AG09319 (cell line): ENCODE data around the gene VPS35.

Experiments
- DNase-seq: peaks from one replicate; pipeline ENCODE4 v3.0.0-alpha.2; 2010; ENCODE audit warnings: low read depth; ENCODE audit errors: extremely low read depth
- CTCF ChIP-seq: IDR thresholded peaks from 2 replicates; pipeline ENCODE4 v1.5.1; 2011; ENCODE audit warnings: low read depth, mild to moderate bottlenecking, inconsistent platforms, low read length, moderate library complexity

The VPS35 gene

GRCh38 chr16:46720619-46721018 lies 31.6 kb upstream of the VPS35 start:
- no peak for TF ChIP-seq CTCF
- DNase-seq = no peak

DNA sequence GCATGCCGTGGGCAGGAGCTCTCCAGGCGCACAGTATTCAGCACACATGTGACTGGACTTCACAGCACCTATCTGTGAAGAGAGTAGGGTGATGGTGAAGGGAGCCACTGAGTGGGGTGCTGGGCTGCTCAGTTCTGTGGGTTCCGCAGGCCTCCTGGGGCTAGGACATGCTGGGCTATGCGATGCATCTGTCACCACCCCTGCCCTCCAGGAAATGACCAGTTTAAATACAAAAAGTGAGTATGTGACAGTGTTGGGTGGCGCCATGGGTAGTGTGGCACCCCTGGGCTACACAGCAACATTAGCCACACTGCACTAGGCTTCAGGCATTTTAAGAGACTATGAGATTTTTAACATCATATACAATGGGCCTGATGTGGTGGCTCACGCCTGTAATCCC lies 30.6 kb upstream of the VPS35 start:
- DNase-seq = no peak
- TF ChIP-seq CTCF = no peak

DNA sequence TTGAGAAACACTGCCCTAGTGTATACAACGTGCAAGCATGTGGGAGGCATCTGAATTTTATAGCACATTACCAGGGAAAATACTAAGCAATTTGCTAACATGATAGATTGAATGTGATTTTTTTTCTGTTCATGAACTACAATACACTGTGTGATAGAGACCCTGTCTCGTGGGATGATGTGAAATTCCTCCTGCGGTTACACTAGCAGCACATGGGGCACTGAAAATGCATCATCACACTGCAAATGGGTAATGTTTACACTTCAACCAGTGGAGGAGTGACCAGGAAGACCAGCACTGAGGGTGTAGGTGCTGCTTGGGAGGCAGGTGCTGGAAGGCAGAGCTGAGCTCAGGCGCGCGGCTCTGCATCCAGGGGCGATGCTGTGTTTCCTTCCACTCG lies 29.2 kb upstream of the VPS35 start:
- DNase-seq = no peak

GRCh38 chr16:46717692-46718091 lies 28.7 kb upstream of the VPS35 start:
- DNase-seq = no peak

More for the DNA sequence above, 29.2 kb upstream of the VPS35 start:
- no peak for TF ChIP-seq CTCF

DNA sequence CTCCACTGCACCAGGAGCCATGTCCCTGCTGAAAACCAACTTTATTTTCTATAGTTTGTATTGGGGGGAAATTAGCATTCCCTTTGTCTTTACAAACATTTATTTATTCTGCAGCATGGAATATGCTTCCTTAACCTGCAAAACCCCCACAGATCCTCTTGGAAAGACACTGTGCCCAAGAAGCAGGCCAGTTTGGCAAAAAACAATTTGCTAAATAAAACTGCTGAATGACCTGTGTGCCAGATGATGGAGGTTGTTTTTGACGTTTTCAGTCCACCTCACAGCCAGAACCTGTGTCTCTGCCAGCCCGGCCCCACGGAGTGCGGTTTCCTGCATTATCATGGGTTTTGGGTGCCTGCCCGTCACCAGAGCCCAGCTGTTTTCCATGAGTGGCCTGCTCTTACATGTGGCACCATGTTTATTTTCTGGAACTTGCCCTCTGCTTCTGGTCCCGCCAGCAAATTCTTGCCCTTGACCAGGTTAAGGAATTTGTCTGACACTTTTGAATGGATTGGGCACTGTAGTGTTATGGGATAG lies 26.9 kb upstream of the VPS35 start:
- DNase-seq = no peak
- TF ChIP-seq CTCF = no peak

More at GRCh38 chr16:46717692-46718091, 28.7 kb upstream of the VPS35 start:
- no peak for TF ChIP-seq CTCF

DNA sequence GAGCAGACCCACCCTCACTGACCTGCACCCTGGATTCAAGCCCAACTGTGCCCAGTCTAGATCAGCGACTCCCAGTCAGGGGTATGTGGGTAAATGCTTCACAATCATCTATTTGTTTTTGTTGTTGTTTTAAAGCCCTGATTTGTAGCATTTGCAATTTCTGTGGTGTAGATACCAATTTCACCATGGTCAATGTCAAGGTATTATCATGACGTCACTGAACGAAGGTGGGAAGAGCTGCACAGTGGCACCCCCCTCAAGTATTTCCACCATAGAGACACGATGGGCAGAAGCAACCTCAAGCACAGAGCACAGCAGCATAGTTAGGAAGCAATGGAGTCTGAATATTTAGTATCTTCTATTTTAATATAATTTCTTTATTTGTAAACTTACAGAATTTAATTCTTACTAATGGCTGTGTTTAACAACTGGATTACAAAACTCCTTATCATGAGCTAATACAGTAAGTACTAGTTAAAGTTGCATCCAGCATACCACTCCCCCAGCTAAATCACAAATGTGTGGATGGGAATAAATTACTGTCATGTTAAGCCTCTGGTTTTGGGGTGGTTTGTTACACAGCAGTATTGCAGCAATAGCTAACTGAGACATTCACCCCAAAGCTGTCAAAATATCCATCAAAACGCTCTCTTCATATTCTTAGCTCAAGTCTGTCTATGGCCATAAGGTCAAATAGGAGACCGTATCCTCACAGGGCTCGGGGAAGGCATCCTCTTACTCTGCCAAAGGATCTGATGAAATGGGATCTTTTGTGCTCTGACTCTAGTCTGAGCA lies 26.0 kb upstream of the VPS35 start:
- no peak for DNase-seq
- TF ChIP-seq CTCF = no peak

DNA sequence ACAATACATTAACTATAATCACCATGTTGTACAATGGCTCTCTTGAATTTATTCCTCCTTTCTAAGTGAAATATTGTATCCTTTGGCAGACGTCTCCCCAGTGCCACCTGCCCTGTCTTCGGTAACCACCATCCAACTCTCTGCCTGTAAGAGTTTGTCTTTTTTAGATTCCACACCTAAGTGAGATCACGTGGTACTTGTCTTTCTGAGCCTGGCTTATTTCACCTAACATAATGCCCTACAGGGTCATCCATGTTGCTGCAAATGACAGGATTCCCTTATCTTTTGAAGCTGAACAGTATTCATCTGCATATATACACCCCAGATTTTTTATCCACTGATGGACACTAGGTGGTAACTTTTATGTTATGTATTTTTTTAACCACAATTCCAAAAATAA lies 24.7 kb upstream of the VPS35 start:
- no peak for TF ChIP-seq CTCF
- no peak for DNase-seq
